GM19043 (cell line): ENCODE data around the gene CFAP57.
A peak's percentile ranks its signal among the peaks of the same experiment; 100 is the strongest.
"Not testable (repeated sequence)": the region's sequence is repeated elsewhere in the genome, so short reads cannot be mapped to it uniquely, and the experiment has no call there.

Experiments
- ATAC-seq: cut with Tn5 transposase; IDR thresholded peaks from one replicate; pipeline ENCODE4 v1.9.1; 2021; ENCODE audit warnings: low read depth; ENCODE audit not compliant: unreplicated experiment

The CFAP57 gene

DNA sequence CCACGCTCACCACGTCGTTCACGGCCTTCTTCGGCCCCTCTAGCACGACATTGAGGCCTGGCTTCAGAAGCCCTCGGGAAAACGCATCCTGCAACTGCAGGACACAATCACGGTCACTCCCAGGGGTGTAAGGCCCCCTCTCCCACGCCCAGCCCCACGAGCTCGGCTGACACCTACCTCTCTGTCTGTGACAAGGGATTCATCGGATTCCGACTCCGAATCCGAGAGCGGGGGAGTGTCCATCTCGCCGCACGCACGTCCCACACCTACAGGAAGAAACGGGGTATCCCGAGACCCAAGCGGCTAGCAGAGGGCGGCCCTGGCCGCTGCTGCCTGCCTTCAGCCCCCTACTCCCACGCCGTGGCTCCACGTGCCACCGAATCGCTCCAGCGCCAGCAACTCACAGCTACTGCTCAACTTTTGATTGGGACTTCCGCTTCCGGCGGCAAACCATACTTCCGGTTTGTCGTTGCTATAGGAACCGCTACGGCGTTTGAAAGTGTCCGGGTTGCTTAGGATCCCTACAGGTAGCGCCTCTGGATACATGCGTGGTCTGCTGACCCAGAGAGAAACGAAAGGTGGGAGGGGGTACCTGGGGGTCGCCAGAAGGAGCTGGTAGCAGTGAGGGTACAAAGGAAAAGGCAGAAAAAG, at the start of gene CFAP57, which contains the start of gene EBNA1BP2:
TSS of gene CFAP57 (plus strand) at position 455 of the 651 bp plus-strand sequence. CDS start 424 bp downstream, outside the sequence.
TSS of gene EBNA1BP2 (minus strand) at position 415 of the 651 bp plus-strand sequence. CDS start at position 243, 172 bp downstream.
- peak; percentile 91 for ATAC-seq

GRCh38 chr1:43123031-43123430, 49.1 kb upstream of the CFAP57 start:
- ATAC-seq = no peak

DNA sequence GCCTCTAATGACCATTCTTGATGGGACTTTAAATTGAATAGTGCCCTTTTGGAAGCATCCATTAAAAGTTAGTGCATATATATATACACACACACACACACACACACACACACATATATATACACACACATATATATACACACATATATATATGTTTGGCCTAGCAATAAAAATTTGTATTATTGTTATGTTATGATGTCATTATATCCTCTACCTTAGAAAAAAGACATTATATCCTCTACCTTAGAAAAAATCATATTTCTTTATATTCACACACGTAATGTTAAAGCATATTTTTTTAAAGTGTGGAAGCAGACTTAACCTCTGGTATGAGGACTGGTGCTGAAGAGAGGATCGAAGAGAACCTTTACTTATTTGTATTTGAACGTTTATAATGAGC, 43.3 kb upstream of the CFAP57 start:
- no peak for ATAC-seq

DNA sequence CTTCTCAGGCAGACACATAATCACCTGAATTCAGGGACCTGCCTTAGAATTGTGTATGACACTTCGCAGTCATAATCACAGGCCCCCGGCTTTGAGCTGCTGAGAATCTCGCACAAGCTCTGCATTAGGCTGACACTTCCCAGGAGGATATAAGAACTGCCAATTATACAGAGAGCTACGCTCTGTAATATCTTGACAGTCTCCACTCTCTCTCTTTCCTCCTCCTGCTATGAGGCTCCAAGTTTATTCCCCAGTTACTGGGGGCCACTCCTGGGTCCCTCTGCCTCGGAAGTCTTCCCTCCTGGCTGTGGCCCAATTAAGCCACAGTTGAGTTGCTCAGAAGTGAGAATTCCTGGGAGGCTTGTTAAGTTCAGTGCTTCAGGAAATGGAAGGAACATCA, 42.7 kb upstream of the CFAP57 start:
- ATAC-seq = no peak

DNA sequence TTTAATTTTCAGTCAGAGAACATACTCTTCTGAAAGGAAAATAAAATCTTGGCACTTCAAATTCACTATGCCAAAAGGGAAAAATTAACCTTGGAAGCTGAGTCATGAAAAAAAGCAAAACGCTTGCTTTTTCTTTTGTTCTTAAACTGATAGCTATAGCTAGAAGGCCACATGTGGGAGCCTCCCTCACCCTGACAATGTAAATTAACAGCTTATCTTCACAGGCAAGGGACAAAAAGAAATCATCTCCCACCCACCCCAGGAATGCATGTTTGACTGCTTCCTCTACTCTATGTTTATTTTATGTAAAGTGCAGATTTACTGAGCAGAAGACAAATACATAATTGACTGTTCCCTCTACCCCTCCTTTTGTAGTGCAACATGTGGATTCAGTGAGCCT, 38.1 kb upstream of the CFAP57 start:
- no peak for ATAC-seq

DNA sequence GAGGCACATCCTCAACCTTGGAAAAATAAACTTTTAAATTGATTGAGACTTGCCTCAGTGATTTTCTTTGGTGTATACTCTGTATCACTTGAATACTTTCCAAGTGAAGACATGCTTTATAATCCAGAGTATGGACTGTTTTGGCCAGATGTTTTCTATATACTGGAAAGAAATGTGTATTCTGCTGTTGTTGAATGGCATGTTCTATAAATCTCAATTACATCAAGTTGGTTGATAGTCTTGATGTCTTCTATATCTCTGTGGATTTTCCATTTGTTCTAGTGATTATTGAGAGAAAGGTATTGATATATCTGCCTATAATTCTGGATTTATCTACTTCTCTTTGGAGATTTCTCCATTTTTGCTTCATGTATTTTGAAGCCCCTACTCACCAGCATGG, 37.5 kb upstream of the CFAP57 start:
- no peak for ATAC-seq

GRCh38 chr1:43135857-43136781, 36.0 kb upstream of the CFAP57 start:
- ATAC-seq = no peak

- no peak for ATAC-seq
Measured at GRCh38 chr1:43137445-43138052, 34.6 kb upstream of the CFAP57 start.

DNA sequence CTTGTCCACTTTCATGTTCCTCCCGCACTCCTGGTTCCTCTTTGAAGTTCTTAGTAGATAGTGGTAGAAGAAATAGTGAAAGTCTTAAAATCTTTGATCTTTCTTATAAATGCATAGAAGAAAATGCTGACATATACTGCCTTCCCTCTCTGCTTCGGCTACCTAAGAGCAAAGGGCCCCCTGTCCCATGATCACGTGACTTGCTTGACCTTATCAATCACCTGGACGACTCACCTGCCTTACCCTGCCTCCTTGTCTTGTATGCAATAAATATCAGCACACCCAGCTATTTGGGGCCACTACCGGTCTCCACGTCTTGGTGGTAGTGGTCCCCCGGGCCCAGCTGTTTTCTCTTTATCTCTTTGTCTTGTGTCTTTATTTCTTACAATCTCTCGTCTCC, 32.8 kb upstream of the CFAP57 start:
- ATAC-seq = not testable (repeated sequence)

DNA sequence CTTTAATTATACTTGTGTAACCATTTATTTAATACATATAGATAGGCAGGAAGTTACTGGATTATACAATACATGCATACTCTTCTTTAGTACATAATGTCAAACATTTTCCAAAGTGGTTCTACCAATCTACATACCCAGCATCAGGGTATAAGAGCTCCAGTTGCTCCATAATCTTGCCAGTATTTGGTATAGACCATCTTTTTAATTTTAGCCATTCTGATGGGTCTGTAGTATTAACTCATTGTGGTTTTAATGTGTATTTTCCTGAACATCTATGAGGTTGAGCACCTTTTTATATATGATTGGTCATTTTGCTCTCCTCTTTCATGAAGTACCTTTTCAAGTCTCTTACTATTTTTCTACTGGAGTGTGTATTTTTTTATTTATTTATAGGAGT, 32.1 kb upstream of the CFAP57 start:
- no peak for ATAC-seq

DNA sequence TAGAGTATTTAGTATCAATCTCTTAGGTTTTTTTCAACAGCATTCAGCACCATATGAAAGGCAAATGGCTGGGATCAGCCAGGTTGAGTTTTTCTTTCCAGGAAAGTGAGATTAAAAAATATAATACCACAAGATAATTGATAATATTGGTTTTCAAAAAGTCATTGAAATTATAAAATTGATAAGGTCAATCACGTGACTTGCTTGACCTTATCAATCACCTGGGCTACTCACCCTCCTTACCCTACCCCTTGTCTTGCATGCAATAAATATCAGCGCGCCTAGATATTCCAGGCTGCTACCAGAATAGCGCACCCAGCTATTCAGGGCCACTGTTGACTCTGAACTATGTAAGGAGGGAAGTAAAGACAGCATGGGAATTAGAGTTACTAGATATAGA, 31.5 kb upstream of the CFAP57 start:
- ATAC-seq = no peak

GRCh38 chr1:43143441-43143888, 28.7 kb upstream of the CFAP57 start:
- ATAC-seq = no peak

DNA sequence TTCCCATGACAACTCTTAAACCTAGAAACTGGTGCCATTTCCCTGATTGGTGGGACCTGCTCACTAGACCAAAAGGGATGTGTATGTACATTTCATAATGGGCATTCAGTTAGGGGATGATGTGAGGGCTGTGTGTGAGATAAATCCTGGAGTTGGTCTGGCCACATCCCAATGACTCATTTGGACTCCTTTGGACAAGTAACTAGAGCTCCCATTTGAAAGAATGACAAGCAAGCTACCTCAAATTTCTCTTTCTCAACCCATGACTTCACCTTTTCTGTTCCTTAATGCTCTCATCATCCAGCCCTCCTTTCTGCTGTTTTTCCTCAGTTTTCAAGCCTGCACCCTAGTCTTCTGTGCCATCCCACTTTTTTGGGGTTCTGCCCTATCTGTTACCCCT, 27.9 kb upstream of the CFAP57 start:
- ATAC-seq = no peak

DNA sequence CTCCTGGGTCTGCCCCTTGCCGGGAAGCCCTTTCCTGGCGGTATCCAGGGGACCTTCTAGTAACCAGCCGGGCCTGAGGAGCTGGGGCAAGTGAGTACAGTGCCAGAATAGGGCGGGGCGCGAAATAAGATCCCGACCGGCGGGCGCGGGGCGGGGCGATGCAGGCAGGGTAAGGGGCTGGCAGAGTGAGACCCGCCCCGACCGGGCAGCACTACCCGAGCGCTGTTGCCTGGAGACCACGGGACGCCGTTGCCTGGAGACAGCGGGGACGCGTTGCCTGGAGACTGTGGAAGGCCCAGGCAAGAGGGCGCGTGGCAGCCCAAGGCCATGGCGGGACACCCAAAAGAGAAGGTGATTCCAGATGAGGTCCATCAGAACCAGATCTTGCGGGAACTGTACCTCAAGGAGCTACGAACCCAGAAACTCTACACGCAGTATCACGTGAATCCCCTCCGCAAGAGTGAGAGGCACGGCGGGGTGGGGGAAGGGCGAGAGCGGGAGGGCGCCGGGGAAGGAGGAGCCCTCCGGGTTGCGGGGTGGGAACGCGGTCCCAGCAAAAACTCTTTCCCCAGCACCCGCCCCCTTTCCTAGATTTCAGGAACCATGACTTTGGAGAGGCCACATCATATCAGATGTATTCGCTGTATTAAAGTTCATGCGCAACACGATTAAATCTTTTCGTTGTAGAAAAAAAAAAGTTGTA, 24.4 kb upstream of the CFAP57 start:
- no peak for ATAC-seq

GRCh38 chr1:43149889-43150288, 22.2 kb upstream of the CFAP57 start:
- no peak for ATAC-seq

GRCh38 chr1:43152866-43153265, 19.3 kb upstream of the CFAP57 start:
- ATAC-seq = no peak

DNA sequence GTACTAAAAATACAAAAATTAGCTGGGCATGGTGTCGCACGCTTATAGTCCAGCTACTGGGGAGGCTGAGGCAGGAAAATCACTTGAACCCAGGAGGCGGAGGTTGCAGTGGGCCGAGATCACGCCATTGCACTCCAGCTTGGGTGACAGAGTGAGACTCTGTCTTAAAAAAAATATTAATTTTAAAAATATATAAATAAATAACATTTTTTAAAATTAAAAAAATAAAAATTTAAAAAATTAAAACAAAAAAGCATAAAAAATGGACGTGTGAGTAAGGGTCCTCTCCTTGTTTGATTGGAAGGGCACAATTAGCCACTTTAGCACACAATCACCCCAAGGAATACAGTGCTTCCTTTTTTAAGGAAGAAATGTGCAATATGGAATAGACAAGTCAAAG, 18.7 kb upstream of the CFAP57 start:
- no peak for ATAC-seq

DNA sequence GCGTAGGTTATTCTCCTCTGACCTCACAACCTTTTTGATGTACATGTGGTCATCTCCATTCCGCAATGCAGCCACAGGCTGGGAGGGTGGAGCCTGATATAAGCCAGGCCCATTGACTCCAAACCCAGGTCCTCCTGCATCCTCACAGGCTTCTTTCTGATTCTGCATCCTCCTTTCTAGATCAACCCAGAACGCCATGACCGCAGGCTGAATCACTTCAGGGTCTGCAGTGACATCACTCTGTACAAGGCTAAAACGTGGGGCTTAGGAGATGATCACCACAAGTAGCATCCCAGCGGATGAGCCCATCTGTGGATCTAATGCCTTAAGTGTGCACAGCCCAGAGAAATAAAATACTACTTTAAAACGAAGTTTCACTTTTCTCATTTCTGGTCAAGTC, 16.1 kb upstream of the CFAP57 start:
- no peak for ATAC-seq

DNA sequence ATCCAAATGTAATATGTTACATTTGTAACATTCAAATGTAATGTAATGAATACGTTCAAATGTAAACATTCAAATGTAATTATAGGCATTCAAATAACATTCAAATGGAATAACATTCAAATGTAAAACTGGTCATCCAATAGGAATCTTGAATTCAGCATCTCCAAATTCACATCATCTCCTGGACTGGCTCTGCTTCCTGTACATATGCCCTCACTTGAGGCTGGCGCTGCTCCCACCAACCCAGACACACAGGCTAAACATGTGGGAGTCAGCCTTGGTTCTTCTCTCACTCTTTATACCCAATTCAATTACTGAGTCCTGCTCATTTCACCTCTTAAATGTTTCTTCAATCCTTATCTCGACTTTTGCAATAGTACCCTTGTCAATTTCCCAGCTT, 7.0 kb upstream of the CFAP57 start:
- no peak for ATAC-seq

DNA sequence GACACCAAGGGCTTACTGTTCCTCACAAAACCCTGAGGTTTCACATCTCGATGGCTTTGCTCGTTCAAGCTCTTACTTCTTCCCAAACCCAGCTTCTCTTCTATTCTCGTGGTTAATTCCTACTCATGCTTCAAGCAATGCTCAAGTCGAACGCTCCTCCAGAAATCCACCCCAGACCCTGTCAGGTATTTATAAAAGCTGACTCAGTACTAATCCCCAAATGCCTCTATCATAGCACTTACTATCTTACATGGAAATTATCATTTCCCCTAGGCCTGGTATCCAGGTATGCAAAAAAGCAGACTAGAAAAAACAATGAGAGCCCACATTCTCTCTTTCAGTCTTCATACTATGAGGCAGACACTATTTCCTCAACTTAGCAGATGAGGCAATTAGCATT, 6.4 kb upstream of the CFAP57 start:
- ATAC-seq = no peak
